CD4-positive, alpha-beta T cell treated with Interleukin-1 beta for 1 hour (primary cell): ENCODE results near the gene GRM3.

Experiments
- DNase-seq, 2 donors: peaks; one replicate each; pipeline ENCODE4 v3.0.0-alpha.2; 2020 to 2022

The GRM3 gene

GRCh38 chr7:86706406-86706805 is 62.7 kb downstream of the GRM3 start:
- DNase-seq: no peak

DNA sequence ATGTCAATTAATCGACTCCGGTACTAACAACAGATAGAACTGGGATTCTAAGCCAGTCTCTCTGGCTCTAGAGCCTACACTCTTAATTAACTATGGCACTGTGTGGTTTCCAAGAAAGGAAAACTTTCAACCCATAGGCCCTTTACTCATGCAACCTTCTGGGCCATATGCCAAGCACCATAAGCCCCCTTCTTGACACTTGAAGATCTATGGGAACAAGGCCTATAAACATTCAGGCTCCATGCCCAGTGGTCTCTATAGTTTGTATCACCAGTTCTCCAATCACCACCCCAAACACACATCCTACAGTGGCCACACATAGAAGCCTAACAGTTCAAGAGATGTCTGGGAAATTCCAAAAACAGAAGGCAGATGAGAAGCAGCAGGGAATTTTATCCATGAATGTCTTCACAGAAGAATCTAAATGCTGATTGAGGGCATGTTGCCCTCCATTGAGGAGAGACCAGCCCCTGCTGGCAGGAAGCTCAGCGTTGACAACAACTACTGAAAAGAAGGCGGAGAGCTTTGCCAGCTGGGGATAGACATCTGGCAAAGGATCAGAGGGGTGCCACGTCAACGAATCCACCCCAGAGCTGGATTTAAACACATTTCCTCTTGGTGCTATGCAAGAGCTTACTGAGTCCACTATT is 64.4 kb downstream of the GRM3 start:
- DNase-seq: no peak

DNA sequence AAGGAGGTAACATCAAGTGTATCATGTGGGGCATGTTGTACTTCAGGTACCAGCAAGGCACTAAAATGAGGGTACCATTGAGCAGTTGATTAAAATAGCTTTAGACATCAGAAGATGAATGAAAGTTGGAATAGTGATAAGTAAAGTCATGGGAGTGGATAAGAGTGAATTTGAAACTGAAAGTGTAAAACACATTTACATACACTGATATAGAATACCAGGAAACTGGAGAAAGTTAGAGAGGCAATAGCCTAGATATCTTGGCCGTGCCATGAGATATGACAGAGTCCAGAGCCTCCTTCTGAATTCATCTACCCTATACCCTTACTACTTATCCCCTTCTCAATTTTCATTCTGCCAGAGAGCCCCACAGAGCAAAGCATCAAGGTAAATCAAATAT is 76.6 kb downstream of the GRM3 start:
- no peak for DNase-seq

- no peak for DNase-seq
Observed at GRCh38 chr7:86733783-86734182, 90.1 kb downstream of the GRM3 start.

GRCh38 chr7:86745013-86745745 is 101.5 kb downstream of the GRM3 start:
- DNase-seq: no peak

DNA sequence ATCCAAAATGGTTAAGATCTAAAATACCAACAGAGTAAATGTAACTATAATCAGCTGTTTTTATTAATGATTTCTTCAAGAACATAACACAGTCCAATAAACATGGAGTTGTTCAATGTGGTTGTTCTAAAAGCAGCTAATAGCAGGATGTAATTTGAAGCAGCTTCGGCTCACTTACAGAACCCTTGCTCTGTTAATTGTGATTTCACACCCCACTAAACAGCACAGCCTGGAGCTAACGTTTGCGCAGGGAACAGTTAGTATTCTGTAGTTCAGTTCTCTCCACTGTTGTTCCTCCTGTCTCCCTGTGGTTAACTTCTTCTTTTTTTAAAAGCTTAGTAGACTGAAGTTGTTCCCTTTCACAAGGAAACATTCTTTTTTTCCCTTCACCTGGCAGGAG is 104.0 kb downstream of the GRM3 start:
- no peak for DNase-seq

DNA sequence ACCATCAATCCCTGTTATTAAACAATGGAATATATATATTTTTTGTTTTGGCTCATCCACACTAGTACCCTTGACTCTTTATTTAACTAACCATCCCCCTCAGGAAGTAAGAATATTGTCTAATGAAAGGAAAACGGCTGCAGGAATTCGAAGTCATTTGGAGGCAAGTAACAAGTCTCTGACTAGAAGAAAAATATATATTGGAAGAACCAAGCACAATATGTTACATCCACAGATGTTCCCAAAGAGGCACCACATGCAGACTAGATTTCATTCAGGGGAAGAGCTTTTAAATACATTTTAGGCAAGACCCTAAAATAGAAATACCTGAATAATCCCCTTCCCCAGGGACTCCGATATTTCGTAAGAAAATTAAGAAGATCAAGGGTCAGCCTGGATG is 104.5 kb downstream of the GRM3 start:
- DNase-seq: no peak

- DNase-seq: no peak
Observed at GRCh38 chr7:86748843-86749719, 105.4 kb downstream of the GRM3 start.

GRCh38 chr7:86749741-86750665 is 106.3 kb downstream of the GRM3 start:
- DNase-seq: no peak

DNA sequence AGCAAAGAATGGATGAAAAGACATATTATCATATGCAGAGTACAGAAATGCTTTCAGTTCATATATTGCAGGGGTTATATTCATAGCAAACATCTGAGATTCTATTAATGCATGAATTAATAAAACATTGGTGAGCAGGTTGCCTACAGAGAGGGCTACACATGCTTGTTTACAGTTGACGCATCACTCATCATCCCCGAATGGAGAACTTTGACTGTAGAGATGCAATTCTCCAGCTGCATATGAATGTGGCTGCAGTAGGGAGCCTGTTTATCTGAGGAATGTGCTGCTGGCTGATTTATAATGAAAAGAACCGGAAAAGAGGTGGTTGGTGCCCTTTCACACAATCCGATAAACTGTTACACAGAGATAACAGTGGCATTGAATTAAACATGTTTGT is 116.5 kb downstream of the GRM3 start:
- DNase-seq: no peak

DNA sequence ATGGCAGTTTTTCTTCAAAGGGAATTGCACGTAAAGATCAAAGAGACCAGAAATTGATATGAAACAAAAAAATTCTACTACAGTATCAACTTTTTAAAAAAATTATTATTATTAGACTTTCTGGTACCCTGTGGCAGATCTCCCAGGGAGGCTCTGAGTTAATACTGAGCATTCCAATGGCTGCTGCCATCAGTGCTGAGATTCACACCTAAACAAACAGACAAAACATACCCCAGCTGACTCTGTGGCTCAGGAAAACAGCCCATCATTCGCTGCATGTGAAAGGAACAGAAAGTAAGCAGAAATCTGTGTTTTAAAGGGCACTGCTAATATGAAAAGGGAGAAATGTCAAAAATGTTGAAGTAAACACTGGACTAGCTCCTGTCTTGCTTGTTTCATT is 118.4 kb downstream of the GRM3 start:
- no peak for DNase-seq

DNA sequence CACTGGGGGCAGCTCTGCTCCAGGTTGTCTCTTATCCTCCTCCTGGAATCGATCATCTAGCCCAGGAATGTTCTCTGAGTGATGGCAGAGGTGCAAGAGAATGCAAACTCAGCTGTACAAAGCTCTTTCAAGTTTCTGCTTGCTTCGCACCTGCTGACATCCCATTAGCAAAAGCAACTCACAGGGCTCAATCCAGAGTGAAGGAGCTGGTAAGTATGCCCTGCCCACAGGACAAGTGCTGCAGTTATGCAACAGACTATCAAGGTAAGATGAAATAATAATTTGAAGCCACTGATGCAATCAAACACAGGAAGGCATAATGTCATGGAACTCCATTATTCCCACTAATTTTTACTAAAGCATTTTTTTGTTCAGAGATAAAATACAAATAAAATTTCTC is 122.2 kb downstream of the GRM3 start:
- no peak for DNase-seq

GRCh38 chr7:86768394-86768793 is 124.7 kb downstream of the GRM3 start:
- DNase-seq: no peak

DNA sequence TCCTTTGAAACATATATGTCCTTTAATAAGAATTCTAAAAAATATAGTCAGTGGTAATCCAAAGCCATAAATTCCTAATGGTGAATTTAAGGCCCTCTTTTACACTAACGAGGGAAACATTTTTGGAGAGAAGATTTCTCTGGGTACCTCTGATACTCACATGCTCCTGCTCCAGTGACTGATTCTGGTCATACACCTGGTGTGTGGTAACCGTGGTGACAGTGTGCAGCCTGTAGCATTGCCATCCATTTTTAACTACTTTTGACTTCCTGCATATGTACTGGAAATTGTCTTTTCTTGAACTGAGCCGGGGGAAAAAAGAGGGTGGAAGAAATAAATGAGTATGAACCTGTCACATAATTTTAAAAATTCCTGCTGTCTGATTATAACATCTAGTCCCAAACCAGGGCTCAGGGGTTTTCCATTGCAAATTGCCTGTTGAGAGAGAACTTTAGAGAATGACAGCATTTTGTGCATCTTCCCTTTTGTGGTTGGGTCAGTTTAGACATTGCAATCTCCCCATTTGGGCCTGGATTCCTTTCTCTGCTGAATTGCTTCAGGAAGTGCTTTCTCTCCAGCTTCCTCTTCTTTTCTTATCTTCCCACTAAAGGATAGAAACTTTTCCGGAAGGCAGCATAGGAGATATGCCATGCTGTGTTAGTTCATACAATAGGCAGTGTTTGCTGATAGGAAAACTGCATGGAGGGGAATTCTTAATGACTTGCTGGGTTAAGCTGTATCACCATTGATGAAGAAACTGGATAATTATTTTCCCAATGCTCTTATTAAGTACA is 125.5 kb downstream of the GRM3 start:
- no peak for DNase-seq

GRCh38 chr7:86773309-86773708 is 129.6 kb downstream of the GRM3 start:
- no peak for DNase-seq

- no peak for DNase-seq
Observed at GRCh38 chr7:86775203-86775602, 131.5 kb downstream of the GRM3 start.

- no peak for DNase-seq
Observed at GRCh38 chr7:86776136-86776535, 132.4 kb downstream of the GRM3 start.

- DNase-seq: no peak
Observed at GRCh38 chr7:86778271-86778670, 134.6 kb downstream of the GRM3 start.

DNA sequence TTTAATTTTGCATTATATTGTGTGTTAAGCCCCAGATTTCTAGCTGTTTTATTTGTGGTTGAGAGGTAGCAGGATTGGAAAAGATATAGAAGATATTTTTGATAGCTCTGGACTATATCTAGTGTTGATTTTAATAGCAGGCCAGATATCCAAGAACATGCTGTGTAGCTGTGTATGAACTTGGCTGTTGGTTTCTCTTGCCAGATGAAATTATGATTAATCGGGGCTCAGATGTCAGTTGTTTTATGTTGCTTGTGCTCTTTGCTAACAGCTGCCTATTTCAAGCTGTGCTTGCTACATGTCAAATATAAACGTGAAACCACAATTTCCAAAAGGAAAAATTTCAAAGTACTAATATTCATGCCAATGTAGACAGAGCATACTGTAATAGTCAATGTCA is 141.1 kb downstream of the GRM3 start:
- no peak for DNase-seq

DNA sequence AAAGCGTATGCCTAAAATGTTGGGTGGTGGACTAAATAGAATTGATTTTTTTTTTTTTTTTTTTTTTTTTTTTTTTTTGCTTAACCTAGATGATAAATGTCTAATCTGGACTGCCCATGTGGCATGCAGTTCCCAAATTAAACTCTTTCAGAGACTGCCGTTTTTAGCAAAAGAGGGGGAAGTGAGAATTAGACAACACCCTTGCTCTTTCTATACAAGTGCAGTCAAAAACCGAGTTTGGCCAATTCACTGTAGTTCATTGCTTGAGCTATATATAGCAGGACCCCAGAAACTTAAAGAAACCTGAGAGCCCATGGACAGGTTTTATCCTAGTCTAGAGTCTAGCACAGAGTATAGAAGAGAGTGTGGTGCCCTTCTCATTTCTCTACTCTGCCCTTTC is 141.9 kb downstream of the GRM3 start:
- DNase-seq: no peak

DNA sequence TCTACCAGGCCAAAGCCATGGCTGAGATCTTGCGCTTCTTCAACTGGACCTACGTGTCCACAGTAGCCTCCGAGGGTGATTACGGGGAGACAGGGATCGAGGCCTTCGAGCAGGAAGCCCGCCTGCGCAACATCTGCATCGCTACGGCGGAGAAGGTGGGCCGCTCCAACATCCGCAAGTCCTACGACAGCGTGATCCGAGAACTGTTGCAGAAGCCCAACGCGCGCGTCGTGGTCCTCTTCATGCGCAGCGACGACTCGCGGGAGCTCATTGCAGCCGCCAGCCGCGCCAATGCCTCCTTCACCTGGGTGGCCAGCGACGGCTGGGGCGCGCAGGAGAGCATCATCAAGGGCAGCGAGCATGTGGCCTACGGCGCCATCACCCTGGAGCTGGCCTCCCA is 142.7 kb downstream of the GRM3 start:
- DNase-seq: no peak

DNA sequence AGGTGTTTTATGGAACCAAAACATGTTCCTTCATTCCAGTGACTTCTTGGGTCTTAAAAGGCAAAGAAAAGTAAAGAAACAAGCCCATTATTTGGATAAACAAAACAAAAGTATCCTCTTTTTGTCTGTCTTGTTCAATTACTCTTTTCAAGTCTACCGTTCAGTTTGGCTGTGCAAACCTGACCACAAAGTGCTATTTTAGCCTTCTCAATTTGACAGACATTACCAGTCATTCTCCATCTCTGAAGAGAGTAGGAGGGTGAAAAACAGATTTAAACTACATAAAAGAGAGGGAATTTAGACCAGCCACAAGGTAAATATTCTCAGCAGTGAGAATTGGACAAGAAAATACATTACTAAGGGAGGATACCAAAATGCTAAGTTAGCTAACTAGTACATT is 145.2 kb downstream of the GRM3 start:
- no peak for DNase-seq
